Endodermal cell (in vitro differentiated cells): ENCODE results near the gene KLHDC8B. TPM values are rescaled to one million over a fixed set of nuclear protein-coding genes. Genes with fewer than 3 reads are reported as not detected.

Experiments used
- DNase-seq: peaks from one replicate; pipeline ENCODE4 v3.0.0-alpha.2; 2017
- H3K27ac ChIP-seq: 2 replicates; pipeline ENCODE4 v1.5.1; 2013; ENCODE audit warnings: mild to moderate bottlenecking, low read depth, low read length, moderate library complexity
- H3K27me3 ChIP-seq: 2 replicates; pipeline ENCODE4 v1.6.1; 2013; ENCODE audit warnings: mild to moderate bottlenecking, low read length, moderate library complexity; ENCODE audit not compliant: insufficient read depth, control insufficient read depth, poor library complexity, severe bottlenecking
- H3K36me3 ChIP-seq: 2 replicates; pipeline ENCODE4 v1.7.0; 2013; ENCODE audit warnings: mild to moderate bottlenecking, low read length, moderate library complexity; ENCODE audit not compliant: control insufficient read depth, insufficient read depth
- H3K4me1 ChIP-seq: one replicate; pipeline ENCODE4 v1.7.0; 2013; ENCODE audit warnings: low read length; ENCODE audit not compliant: control insufficient read depth, insufficient read depth
- H3K4me3 ChIP-seq: 2 replicates; pipeline ENCODE4 v1.5.1; 2013; ENCODE audit warnings: mild to moderate bottlenecking, low read length, moderate library complexity
- H3K9ac ChIP-seq: 2 replicates; pipeline ENCODE4 v1.6.1; 2013; ENCODE audit warnings: mild to moderate bottlenecking, low read length, moderate library complexity; ENCODE audit not compliant: poor library complexity, severe bottlenecking; ENCODE audit errors: extremely low read depth
- H3K9me3 ChIP-seq: 2 replicates; pipeline ENCODE4 v1.6.1; 2013; ENCODE audit warnings: mild to moderate bottlenecking, low read length, moderate library complexity; ENCODE audit not compliant: control insufficient read depth
- H3K27ac Mint-ChIP-seq: 2 replicates; pipeline ENCODE4 v1.8.0; 2020; ENCODE audit warnings: mixed read lengths
- H3K27me3 Mint-ChIP-seq: 2 replicates; pipeline ENCODE4 v1.8.0; 2021; ENCODE audit warnings: mild to moderate bottlenecking, mixed read lengths; ENCODE audit not compliant: insufficient read depth
- H3K36me3 Mint-ChIP-seq: 2 replicates; pipeline ENCODE4 v1.8.0; 2020; ENCODE audit warnings: low read depth, mixed read lengths
- H3K4me1 Mint-ChIP-seq: 2 replicates; pipeline ENCODE4 v1.8.0; 2020; ENCODE audit warnings: mixed read lengths
- H3K4me3 Mint-ChIP-seq: 2 replicates; pipeline ENCODE4 v1.8.0; 2020; ENCODE audit warnings: mild to moderate bottlenecking, moderate library complexity, mixed read lengths
- H3K9me3 Mint-ChIP-seq: 2 replicates; pipeline ENCODE4 v1.8.0; 2020; ENCODE audit warnings: mild to moderate bottlenecking, mixed read lengths
- WGBS, 2 experiments: methylation state at CpG; one replicate each; pipeline versions ENCODE4 v1.1.5 to v1.1.7; 2013; ENCODE audit warnings: missing lambda C conversion rate in 2 of 2, mixed read lengths in 1 of 2; ENCODE audit not compliant: insufficient coverage in 1 of 2, insufficient read length in 1 of 2; 5-methylcytosine and 5-hydroxymethylcytosine counted together
- total RNA-seq, 2 donors: library from RNA; stranded (reverse); fragmentation: NEBNext Ultra II Directional in 1 of 2; extraction: Animal tissue kit (Norgen Biotek cat#: 25700) in 1 of 2; gene quantifications; 2 replicates in 1 of 2; 3 replicates in 1 of 2; pipeline ENCODE4 v1.2.1, GENCODE V29; 2021
- TF ChIP-seq, protein P1 (sequence below): fragments of 200-600 bp; sonication (generic); conservative IDR thresholded peaks from 2 replicates; pipeline ENCODE4 v1.5.0; 2021; ENCODE audit warnings: antibody characterized with exemption, mild to moderate bottlenecking

KLHDC8B gene
- total RNA-seq, 2 donors from 2014 or later: 33.5 to 36.1 TPM

DNA sequence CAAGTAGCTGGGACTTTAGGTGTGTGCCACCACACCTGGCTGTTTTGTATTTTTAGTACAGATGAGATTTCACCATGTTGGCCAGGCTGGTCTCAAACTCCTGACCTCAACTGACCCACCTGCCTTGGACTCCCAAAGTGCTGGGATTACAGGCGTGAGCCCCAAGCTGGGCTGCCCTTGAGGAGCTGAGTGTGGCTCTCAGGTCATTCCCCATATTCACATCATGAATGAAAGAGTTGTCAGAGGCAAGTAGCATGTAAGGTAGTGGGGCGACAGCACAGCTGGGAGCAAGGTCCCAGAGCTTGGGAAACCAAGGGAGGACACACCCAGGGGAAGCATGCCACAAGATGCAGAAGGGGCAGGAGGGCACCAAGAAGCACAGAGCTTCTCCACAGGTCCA, 10.2 kb upstream of the KLHDC8B start:
- Mint-ChIP-seq H3K4me1 (peaks cover 10% of the 10 kb centered on the region), H3K27me3 (no peaks in the 10 kb centered on the region), H3K27ac (no peak overlapping the region), H3K9me3 (no peaks in the 10 kb centered on the region), H3K36me3 (peaks cover 19% of the 10 kb centered on the region), H3K4me3 (no peak overlapping the region)
- Histone ChIP-seq H3K4me3 (no peak overlapping the region), H3K9me3 (no peaks in the 10 kb centered on the region), H3K36me3 (peaks cover 26% of the 10 kb centered on the region), H3K27me3 (no peaks in the 10 kb centered on the region), H3K27ac (no peak overlapping the region), H3K9ac (no peak overlapping the region), H3K4me1 (peaks cover 4% of the 10 kb centered on the region)
- 94% methylated on average over 2 of the region's 2 CpGs for WGBS, 2 experiments
- TF ChIP-seq, protein P1, sequence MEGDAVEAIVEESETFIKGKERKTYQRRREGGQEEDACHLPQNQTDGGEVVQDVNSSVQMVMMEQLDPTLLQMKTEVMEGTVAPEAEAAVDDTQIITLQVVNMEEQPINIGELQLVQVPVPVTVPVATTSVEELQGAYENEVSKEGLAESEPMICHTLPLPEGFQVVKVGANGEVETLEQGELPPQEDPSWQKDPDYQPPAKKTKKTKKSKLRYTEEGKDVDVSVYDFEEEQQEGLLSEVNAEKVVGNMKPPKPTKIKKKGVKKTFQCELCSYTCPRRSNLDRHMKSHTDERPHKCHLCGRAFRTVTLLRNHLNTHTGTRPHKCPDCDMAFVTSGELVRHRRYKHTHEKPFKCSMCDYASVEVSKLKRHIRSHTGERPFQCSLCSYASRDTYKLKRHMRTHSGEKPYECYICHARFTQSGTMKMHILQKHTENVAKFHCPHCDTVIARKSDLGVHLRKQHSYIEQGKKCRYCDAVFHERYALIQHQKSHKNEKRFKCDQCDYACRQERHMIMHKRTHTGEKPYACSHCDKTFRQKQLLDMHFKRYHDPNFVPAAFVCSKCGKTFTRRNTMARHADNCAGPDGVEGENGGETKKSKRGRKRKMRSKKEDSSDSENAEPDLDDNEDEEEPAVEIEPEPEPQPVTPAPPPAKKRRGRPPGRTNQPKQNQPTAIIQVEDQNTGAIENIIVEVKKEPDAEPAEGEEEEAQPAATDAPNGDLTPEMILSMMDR: no peak
- DNase-seq: no peak

DNA sequence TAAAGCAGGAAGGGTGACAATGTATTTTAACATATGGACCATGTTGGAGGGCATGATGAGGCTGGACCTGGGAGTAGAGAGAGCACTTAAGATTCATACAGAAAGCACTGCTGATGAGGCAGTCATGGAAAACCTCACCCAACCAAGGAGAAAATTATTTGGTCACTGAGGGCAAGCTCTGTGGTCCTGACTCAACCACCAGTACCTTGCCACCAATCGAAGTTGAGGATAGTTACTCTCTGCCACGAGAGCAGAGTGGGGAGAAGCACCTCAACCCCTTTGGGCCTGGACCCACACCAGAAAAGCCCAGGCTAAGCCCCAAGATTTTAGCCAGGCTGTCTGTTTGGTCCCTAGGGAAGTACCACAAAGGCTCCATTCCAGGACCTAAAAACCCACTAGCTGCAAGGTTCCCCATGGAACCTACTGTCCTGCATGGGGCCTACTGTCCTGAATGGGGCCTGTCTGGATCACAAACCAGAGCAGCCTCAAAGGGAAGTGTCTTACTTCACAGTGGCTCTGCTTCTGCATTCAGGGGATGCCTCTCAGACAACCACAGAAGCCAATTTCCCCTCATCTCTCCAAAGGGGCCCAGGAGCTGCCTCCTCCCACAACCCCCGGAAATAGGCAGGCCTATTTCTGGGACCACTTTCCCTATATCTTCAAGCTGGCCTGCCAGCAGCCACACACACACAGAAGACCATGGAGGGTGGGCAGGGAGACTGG, 9.4 kb upstream of the KLHDC8B start:
- Mint-ChIP-seq H3K4me1 (peaks cover 10% of the 10 kb centered on the region), H3K4me3 (no peak overlapping the region), H3K27me3 (peaks cover 3% of the 10 kb centered on the region), H3K9me3 (peaks cover 1% of the 10 kb centered on the region), H3K36me3 (peaks cover 19% of the 10 kb centered on the region), H3K27ac (no peak overlapping the region)
- 90% methylated on average over 3 of the region's 3 CpGs; no CpG with 5 or more reads in 1 of the 2 experiments for WGBS, 2 experiments
- Histone ChIP-seq H3K4me3 (no peak overlapping the region), H3K27me3 (peaks cover 3% of the 10 kb centered on the region), H3K9me3 (peaks cover 7% of the 10 kb centered on the region), H3K36me3 (peaks cover 26% of the 10 kb centered on the region), H3K27ac (no peak overlapping the region), H3K4me1 (peaks cover 4% of the 10 kb centered on the region), H3K9ac (no peak overlapping the region)
- TF ChIP-seq, protein P1: no peak
- no peak for DNase-seq

DNA sequence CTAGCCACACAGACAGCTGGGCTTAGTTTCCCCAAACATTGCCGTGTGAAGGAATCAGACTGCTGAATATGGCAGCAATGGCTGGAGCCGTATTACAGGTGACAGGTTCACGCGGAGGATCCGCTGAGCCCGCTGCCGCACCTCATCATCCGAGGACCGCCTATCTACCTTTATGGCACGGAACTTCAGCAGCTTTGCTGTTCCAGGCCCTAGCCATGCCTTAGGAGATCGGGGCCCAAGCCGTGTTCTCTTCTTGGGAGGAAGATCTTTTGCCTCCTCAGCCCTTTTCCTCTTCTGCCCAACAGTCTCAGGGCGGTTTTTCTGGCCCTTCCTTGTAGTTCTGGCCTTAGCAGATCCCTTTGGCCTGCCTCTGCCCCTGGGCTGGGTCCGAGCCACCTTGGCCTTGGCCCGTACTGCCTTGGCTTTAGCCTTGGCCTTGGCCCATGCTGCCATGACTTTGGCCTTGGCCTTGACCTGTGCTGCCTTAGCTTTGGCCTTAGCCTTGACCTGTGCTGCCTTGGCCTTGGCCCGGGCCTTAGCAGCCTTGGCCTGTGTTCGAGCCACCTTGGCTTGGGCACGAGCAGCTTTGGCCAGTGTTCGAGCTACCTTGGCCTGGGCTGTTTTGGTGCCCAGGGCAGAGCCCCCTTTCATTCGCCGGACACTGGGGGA, 8.5 kb upstream of the KLHDC8B start:
- H3K9ac ChIP-seq: no peak overlapping the region
- peaks cover 7% of the 10 kb centered on the region for H3K9me3 ChIP-seq
- Mint-ChIP-seq H3K9me3 (peaks cover 1% of the 10 kb centered on the region), H3K4me1 (peaks cover 10% of the 10 kb centered on the region), H3K36me3 (peaks cover 19% of the 10 kb centered on the region), H3K27me3 (peaks cover 12% of the 10 kb centered on the region), H3K27ac (no peak overlapping the region), H3K4me3 (no peak overlapping the region)
- peaks cover 4% of the 10 kb centered on the region for H3K4me1 ChIP-seq
- H3K27me3 ChIP-seq: peaks cover 12% of the 10 kb centered on the region
- no peak overlapping the region for H3K27ac ChIP-seq
- peaks cover 26% of the 10 kb centered on the region for H3K36me3 ChIP-seq
- TF ChIP-seq, protein P1: no peak
- no peak for DNase-seq
- no peak overlapping the region for H3K4me3 ChIP-seq
- 93 to 96% methylated on average over 19 to 21 of the region's 21 CpGs for WGBS, 2 experiments
